Astrocyte of the cerebellum (primary cell): ENCODE results near the gene SLC11A1.

ENCODE experiments used
- DNase-seq: peaks from one replicate; pipeline ENCODE4 v3.0.0-alpha.2; 2011; ENCODE audit warnings: low read depth
- H3K4me3 ChIP-seq: 2 replicates; pipeline ENCODE4 v1.5.1; 2011; ENCODE audit warnings: mild to moderate bottlenecking, low read depth, low read length, moderate library complexity
- CTCF ChIP-seq: IDR thresholded peaks from 2 replicates; pipeline ENCODE4 v1.5.1; 2012; ENCODE audit warnings: low read length, low read depth, moderate library complexity, mild to moderate bottlenecking; ENCODE audit errors: missing control alignments
- in situ Hi-C: cut with HindIII; loops from 2 replicates; pipeline ENCODE4 v1.10.0; 2017; ENCODE audit warnings: low sequenced_read_pairs

Gene SLC11A1

GRCh38 chr2:218429911-218430692 lies 48.0 kb downstream of the SLC11A1 start:
- no peak for TF ChIP-seq CTCF
- in situ Hi-C loops: no loop called here
- H3K4me3 ChIP-seq: no peak overlapping the region
- DNase-seq: no peak

GRCh38 chr2:218430721-218431120 lies 48.6 kb downstream of the SLC11A1 start:
- in situ Hi-C loops: no loop called here
- no peak for TF ChIP-seq CTCF
- H3K4me3 ChIP-seq: no peak overlapping the region
- no peak for DNase-seq

- no peak for DNase-seq
- H3K4me3 ChIP-seq: no peak overlapping the region
- in situ Hi-C loops: no loop called here
- no peak for TF ChIP-seq CTCF
Observed at GRCh38 chr2:218431878-218432277, 49.8 kb downstream of the SLC11A1 start.

GRCh38 chr2:218432676-218433365 lies 50.7 kb downstream of the SLC11A1 start:
- in situ Hi-C loops: no loop called here
- DNase-seq: no peak
- no peak overlapping the region for H3K4me3 ChIP-seq
- TF ChIP-seq CTCF: no peak

- no peak for DNase-seq
- no peak for TF ChIP-seq CTCF
- in situ Hi-C loops: no loop called here
- H3K4me3 ChIP-seq: no peak overlapping the region
Observed at GRCh38 chr2:218434456-218434855, 52.4 kb downstream of the SLC11A1 start.

GRCh38 chr2:218435003-218435982 lies 53.2 kb downstream of the SLC11A1 start:
- H3K4me3 ChIP-seq: no peak overlapping the region
- DNase-seq: no peak
- no peak for TF ChIP-seq CTCF
- in situ Hi-C loops: no loop called here
